ENCODE data around the gene CLBA1. TPM values are rescaled to one million over a fixed set of nuclear protein-coding genes. Genes with fewer than 3 reads are reported as not detected.

The CLBA1 gene
- total RNA-seq, 1 donor from 2014 or later = 4.5 TPM

- H3K4me3 ChIP-seq (ENCODE audit: low read depth, low read length) = no peak overlapping the region
- no peak for DNase-seq (ENCODE audit: low read depth)
- no peak for TF ChIP-seq CTCF (conservative IDR thresholded peaks at IDR 0.05; ENCODE audit: low read depth, low read length)
These were observed 2.3 kb upstream of the CLBA1 start for GRCh38 chr14:104983231-104983721.

GRCh38 chr14:104984056-104984894 lies 1.3 kb upstream of the CLBA1 start:
- TF ChIP-seq CTCF (conservative IDR thresholded peaks at IDR 0.05; ENCODE audit: low read depth, low read length) = no peak
- DNase-seq (ENCODE audit: low read depth) = no peak

GRCh38 chr14:104986487-104987164 lies 1.0 kb downstream of the CLBA1 start:
- DNase-seq (ENCODE audit: low read depth) = no peak
- H3K4me3 ChIP-seq (ENCODE audit: low read depth, low read length) = peak overlapping the region; percentile 86
- TF ChIP-seq CTCF (conservative IDR thresholded peaks at IDR 0.05; ENCODE audit: low read depth, low read length) = no peak

More at GRCh38 chr14:104984056-104984894, 1.3 kb upstream of the CLBA1 start:
- no peak overlapping the region for H3K4me3 ChIP-seq (ENCODE audit: low read depth, low read length)

GRCh38 chr14:104989236-104989950 lies 3.8 kb downstream of the CLBA1 start:
- no peak overlapping the region for H3K4me3 ChIP-seq (ENCODE audit: low read depth, low read length)
- no peak for DNase-seq (ENCODE audit: low read depth)
- TF ChIP-seq CTCF (conservative IDR thresholded peaks at IDR 0.05; ENCODE audit: low read depth, low read length) = no peak

GRCh38 chr14:104989951-104990303 lies 4.3 kb downstream of the CLBA1 start:
- DNase-seq (ENCODE audit: low read depth) = no peak
- TF ChIP-seq CTCF (conservative IDR thresholded peaks at IDR 0.05; ENCODE audit: low read depth, low read length) = no peak
- no peak overlapping the region for H3K4me3 ChIP-seq (ENCODE audit: low read depth, low read length)

GRCh38 chr14:104991896-104992230 lies 6.3 kb downstream of the CLBA1 start:
- H3K4me3 ChIP-seq (ENCODE audit: low read depth, low read length) = no peak overlapping the region
- no peak for TF ChIP-seq CTCF (conservative IDR thresholded peaks at IDR 0.05; ENCODE audit: low read depth, low read length)
- DNase-seq (ENCODE audit: low read depth) = no peak

All from epithelial cell of proximal tubule (primary cell).